Trophoblast cell (in vitro differentiated cells and primary cell): ENCODE data around the gene SIK2.
A peak's percentile ranks its signal among the peaks of the same experiment; 100 is the strongest.

Experiments
- DNase-seq, 2 donors: peaks; one replicate each; pipeline ENCODE4 v3.0.0-alpha.2; 2016
- H2AFZ ChIP-seq: 2 replicates; pipeline ENCODE4 v1.6.1; 2013; ENCODE audit warnings: low read length, moderate library complexity, mild to moderate bottlenecking; ENCODE audit not compliant: insufficient read depth, poor library complexity
- H2AK5ac ChIP-seq: 2 replicates; pipeline ENCODE4 v1.6.1; 2013; ENCODE audit warnings: mild to moderate bottlenecking, low read length
- H2BK120ac ChIP-seq: 2 replicates; pipeline ENCODE4 v1.6.1; 2013; ENCODE audit warnings: low read length, mild to moderate bottlenecking, moderate library complexity; ENCODE audit not compliant: insufficient read depth, poor library complexity
- H2BK12ac ChIP-seq: 2 replicates; pipeline ENCODE4 v1.6.1; 2013; ENCODE audit warnings: mild to moderate bottlenecking, low read length, moderate library complexity
- H2BK5ac ChIP-seq: 2 replicates; pipeline ENCODE4 v1.6.1; 2013; ENCODE audit warnings: low read length, low read depth, moderate library complexity, mild to moderate bottlenecking; ENCODE audit not compliant: poor library complexity
- H3K14ac ChIP-seq: 2 replicates; pipeline ENCODE4 v1.6.1; 2013; ENCODE audit warnings: mild to moderate bottlenecking, low read length
- H3K18ac ChIP-seq: 2 replicates; pipeline ENCODE4 v1.6.1; 2013; ENCODE audit warnings: mild to moderate bottlenecking, low read length
- H3K23ac ChIP-seq: 2 replicates; pipeline ENCODE4 v1.6.1; 2013; ENCODE audit warnings: low read length
- H3K27ac ChIP-seq: 2 replicates; pipeline ENCODE4 v1.5.1; 2013; ENCODE audit warnings: low read depth, mild to moderate bottlenecking, inconsistent platforms, low read length, moderate library complexity
- H3K27me3 ChIP-seq: 2 replicates; pipeline ENCODE4 v1.6.1; 2013; ENCODE audit warnings: inconsistent platforms, mild to moderate bottlenecking, low read length, moderate library complexity; ENCODE audit not compliant: insufficient read depth
- H3K36me3 ChIP-seq, 2 experiments: 1 replicate in 1 of 2; 2 replicates in 1 of 2; pipeline ENCODE4 v1.6.1; 2013; ENCODE audit warnings: low read length in 2 of 2, mild to moderate bottlenecking in 2 of 2, moderate library complexity in 1 of 2; ENCODE audit not compliant: insufficient read depth in 2 of 2, control insufficient read depth in 1 of 2
- H3K4ac ChIP-seq: 2 replicates; pipeline ENCODE4 v1.6.1; 2013; ENCODE audit warnings: low read depth, mild to moderate bottlenecking, low read length, moderate library complexity
- H3K4me1 ChIP-seq, 2 experiments: 1 replicate in 1 of 2; 2 replicates in 1 of 2; pipeline ENCODE4 v1.6.1; 2013; ENCODE audit warnings: low read length in 2 of 2, mild to moderate bottlenecking in 2 of 2, moderate library complexity in 1 of 2; ENCODE audit not compliant: insufficient read depth in 2 of 2, control insufficient read depth in 1 of 2
- H3K4me2 ChIP-seq: 2 replicates; pipeline ENCODE4 v1.6.1; 2013; ENCODE audit warnings: inconsistent platforms, mild to moderate bottlenecking, low read length, moderate library complexity
- H3K4me3 ChIP-seq: 2 replicates; pipeline ENCODE4 v1.5.1; 2013; ENCODE audit warnings: mild to moderate bottlenecking, low read depth, low read length, inconsistent platforms
- H3K79me1 ChIP-seq: one replicate; pipeline ENCODE4 v1.6.1; 2013; ENCODE audit warnings: low read length
- H3K79me2 ChIP-seq: 2 replicates; pipeline ENCODE4 v1.6.1; 2013; ENCODE audit warnings: low read length, mild to moderate bottlenecking; ENCODE audit not compliant: control insufficient read depth, insufficient read depth, poor library complexity
- H3K9ac ChIP-seq: 2 replicates; pipeline ENCODE4 v1.6.1; 2013; ENCODE audit warnings: mild to moderate bottlenecking, low read length
- H3K9me3 ChIP-seq: 2 replicates; pipeline ENCODE4 v1.6.1; 2013; ENCODE audit warnings: low read depth, mild to moderate bottlenecking, control low read depth, inconsistent platforms, low read length; ENCODE audit not compliant: insufficient read depth
- H4K12ac ChIP-seq: 2 replicates; pipeline ENCODE4 v1.6.1; 2013; ENCODE audit warnings: low read depth, mild to moderate bottlenecking, low read length, moderate library complexity
- H4K8ac ChIP-seq: 2 replicates; pipeline ENCODE4 v1.6.1; 2013; ENCODE audit warnings: low read depth, mild to moderate bottlenecking, low read length, moderate library complexity
- H4K91ac ChIP-seq: one replicate; pipeline ENCODE4 v1.6.1; 2013; ENCODE audit warnings: low read depth, mild to moderate bottlenecking, low read length, moderate library complexity
- WGBS: extraction: QIAGEN DNeasy Blood & Tissue Kit; methylation state at CpG from one replicate; pipeline ENCODE4 v1.1.7; 2013; ENCODE audit warnings: missing lambda C conversion rate; ENCODE audit not compliant: insufficient read length, insufficient coverage; ENCODE audit errors: extremely low coverage; 5-methylcytosine and 5-hydroxymethylcytosine counted together

SIK2 gene

DNA sequence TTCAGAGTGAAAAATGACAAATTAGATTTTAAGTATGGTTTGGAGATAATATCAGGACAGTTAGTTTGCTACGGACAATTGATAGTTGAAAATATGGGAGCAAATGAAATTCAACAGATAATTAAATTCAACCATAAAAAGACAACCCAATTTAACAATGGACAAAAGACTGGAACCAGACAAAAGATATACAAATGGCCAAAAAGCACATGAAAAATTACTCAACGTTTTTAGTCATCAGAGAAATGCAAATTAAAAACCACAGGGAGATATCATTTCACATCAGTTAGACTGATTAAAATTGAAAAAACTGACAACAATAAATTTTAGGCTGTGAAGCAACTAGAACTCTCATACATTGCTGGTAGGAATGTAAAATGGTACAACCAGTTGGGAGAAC lies 27.2 kb downstream of the SIK2 start:
- Histone ChIP-seq H3K4me2 (no peak overlapping the region), H3K23ac (no peak overlapping the region), H4K91ac (no peak overlapping the region), H3K36me3 (no peaks in the 10 kb centered on the region), H3K4me1 (peaks cover 0 to 5% of the 10 kb centered on the region in 2 experiments), H3K9me3 (no peaks in the 10 kb centered on the region), H4K12ac (no peak overlapping the region), H2BK12ac (no peak overlapping the region), H3K27me3 (no peaks in the 10 kb centered on the region), H3K27ac (no peak overlapping the region), H3K18ac (no peak overlapping the region), H3K79me1 (no peaks in the 10 kb centered on the region), H3K9ac (no peak overlapping the region), H3K14ac (no peak overlapping the region), H3K4me3 (no peak overlapping the region), H2BK120ac (no peak overlapping the region), H4K8ac (no peak overlapping the region), H3K79me2 (no peaks in the 10 kb centered on the region), H2AK5ac (no peak overlapping the region), H3K4ac (no peak overlapping the region), H2AFZ (no peak overlapping the region), H2BK5ac (no peak overlapping the region)
- WGBS, result no CpG with 5 or more reads among the region's 2 CpGs
- DNase-seq, result no peak

- Histone ChIP-seq H4K8ac (no peak overlapping the region), H4K91ac (no peak overlapping the region), H2AK5ac (no peak overlapping the region), H3K23ac (no peak overlapping the region), H4K12ac (no peak overlapping the region), H2AFZ (no peak overlapping the region), H3K4ac (no peak overlapping the region), H3K14ac (no peak overlapping the region), H3K36me3 (no peaks in the 10 kb centered on the region), H3K27ac (no peak overlapping the region), H3K27me3 (no peaks in the 10 kb centered on the region), H3K4me2 (no peak overlapping the region), H3K9me3 (no peaks in the 10 kb centered on the region), H2BK12ac (no peak overlapping the region), H3K79me1 (no peaks in the 10 kb centered on the region), H3K4me1 (peaks cover 0 to 5% of the 10 kb centered on the region in 2 experiments), H3K4me3 (no peak overlapping the region), H2BK120ac (no peak overlapping the region), H3K18ac (no peak overlapping the region), H3K9ac (no peak overlapping the region), H3K79me2 (no peaks in the 10 kb centered on the region), H2BK5ac (no peak overlapping the region)
- DNase-seq, result no peak
Observed at GRCh38 chr11:111631024-111631665, 28.9 kb downstream of the SIK2 start.

- Histone ChIP-seq H3K14ac (no peak overlapping the region), H3K79me2 (no peaks in the 10 kb centered on the region), H4K91ac (no peak overlapping the region), H3K79me1 (no peaks in the 10 kb centered on the region), H4K12ac (no peak overlapping the region), H3K4me3 (no peak overlapping the region), H3K4ac (no peak overlapping the region), H3K36me3 (no peaks in the 10 kb centered on the region), H2BK5ac (no peak overlapping the region), H3K18ac (no peak overlapping the region), H3K4me1 (peaks cover 0 to 5% of the 10 kb centered on the region in 2 experiments), H3K23ac (no peak overlapping the region), H3K9me3 (no peaks in the 10 kb centered on the region), H2AK5ac (no peak overlapping the region), H3K4me2 (no peak overlapping the region), H2AFZ (no peak overlapping the region), H2BK12ac (no peak overlapping the region), H2BK120ac (no peak overlapping the region), H3K27ac (no peak overlapping the region), H3K9ac (no peak overlapping the region), H3K27me3 (no peaks in the 10 kb centered on the region), H4K8ac (no peak overlapping the region)
- WGBS, result no CpG with 5 or more reads among the region's 3 CpGs
- DNase-seq, result peak; percentile 78 to 95
Observed at GRCh38 chr11:111631666-111632039, 29.4 kb downstream of the SIK2 start.

DNA sequence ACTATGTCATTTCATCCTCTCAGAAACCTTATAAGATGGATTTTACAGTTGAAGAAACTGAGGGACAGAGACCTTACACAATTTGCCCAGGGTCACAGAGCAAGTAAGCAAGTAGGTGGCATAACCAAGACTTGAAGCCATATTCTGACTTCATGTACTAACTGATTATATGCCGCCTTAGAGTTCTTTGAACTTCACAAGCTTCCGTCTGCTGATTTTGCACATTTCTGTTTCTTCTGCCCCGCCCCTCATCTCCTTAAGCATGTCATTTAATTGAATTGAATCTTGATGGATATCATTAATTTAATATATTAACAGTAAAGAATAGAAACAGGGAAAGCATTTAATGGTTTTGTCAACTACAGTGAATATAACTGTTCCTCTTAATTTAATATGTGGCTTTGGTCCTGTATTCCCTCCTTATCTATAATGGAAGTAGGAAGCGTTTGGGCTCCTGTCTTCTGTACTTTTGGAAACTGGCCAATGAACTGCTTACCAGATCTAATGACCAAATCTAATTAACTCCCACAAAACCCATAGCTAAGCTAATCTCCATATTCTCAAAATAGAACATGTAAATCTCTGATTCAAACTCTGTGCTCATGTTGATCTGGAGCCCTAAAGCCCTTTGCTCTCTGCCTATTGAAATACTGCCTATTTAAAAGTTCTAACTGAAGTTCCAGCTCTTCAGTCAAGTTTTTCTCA lies 30.4 kb downstream of the SIK2 start:
- no CpG with 5 or more reads among the region's 4 CpGs for WGBS

More for the DNA sequence above, 30.4 kb downstream of the SIK2 start:
- no peaks in the 10 kb centered on the region for H3K79me2 ChIP-seq
- H3K27me3 ChIP-seq, result no peaks in the 10 kb centered on the region
- no peak overlapping the region for H3K4ac ChIP-seq
- no peak for DNase-seq
- H3K4me2 ChIP-seq, result no peak overlapping the region
- no peak overlapping the region for H3K9ac ChIP-seq
- H3K36me3 ChIP-seq, result no peaks in the 10 kb centered on the region
- no peak overlapping the region for H2BK12ac ChIP-seq
- H3K4me3 ChIP-seq, result no peak overlapping the region
- no peaks in the 10 kb centered on the region for H3K79me1 ChIP-seq
- no peak overlapping the region for H4K91ac ChIP-seq
- no peak overlapping the region for H2BK5ac ChIP-seq
- no peak overlapping the region for H2AK5ac ChIP-seq
- no peaks in the 10 kb centered on the region for H3K9me3 ChIP-seq
- no peak overlapping the region for H3K18ac ChIP-seq
- no peak overlapping the region for H3K23ac ChIP-seq
- no peak overlapping the region for H3K14ac ChIP-seq
- no peak overlapping the region for H2AFZ ChIP-seq
- H3K4me1 ChIP-seq, result peaks cover 0 to 5% of the 10 kb centered on the region in 2 experiments
- no peak overlapping the region for H4K8ac ChIP-seq
- H4K12ac ChIP-seq, result no peak overlapping the region
- no peak overlapping the region for H2BK120ac ChIP-seq
- no peak overlapping the region for H3K27ac ChIP-seq
